NCI-H2107 (cell line): ENCODE data around the gene TLE4.

Experiments used
- DNase-seq: peaks from one replicate; lab custom pipeline; 2025; lab: John Stamatoyannopoulos, UW

TLE4 gene

GRCh38 chr9:79691496-79691895 lies 119.7 kb downstream of the TLE4 start:
- no peak for DNase-seq

- no peak for DNase-seq
These were observed 121.2 kb downstream of the TLE4 start for GRCh38 chr9:79692857-79693571.

- DNase-seq = no peak
These were observed 122.0 kb downstream of the TLE4 start for GRCh38 chr9:79693750-79694149.

GRCh38 chr9:79694208-79694607 lies 122.4 kb downstream of the TLE4 start:
- no peak for DNase-seq

- DNase-seq = no peak
These were observed 123.1 kb downstream of the TLE4 start for GRCh38 chr9:79694676-79695400.

- no peak for DNase-seq
These were observed 123.9 kb downstream of the TLE4 start for GRCh38 chr9:79695531-79696175.

- no peak for DNase-seq
These were observed 127.2 kb downstream of the TLE4 start for GRCh38 chr9:79698967-79699366.

- DNase-seq = no peak
These were observed 127.7 kb downstream of the TLE4 start for GRCh38 chr9:79699479-79699878.

- DNase-seq = no peak
These were observed 129.0 kb downstream of the TLE4 start for GRCh38 chr9:79700607-79701360.

- no peak for DNase-seq
These were observed 129.9 kb downstream of the TLE4 start for GRCh38 chr9:79701651-79702050.

GRCh38 chr9:79705704-79706103 lies 133.9 kb downstream of the TLE4 start:
- DNase-seq = no peak

- no peak for DNase-seq
These were observed 134.7 kb downstream of the TLE4 start for GRCh38 chr9:79706512-79706911.

GRCh38 chr9:79707589-79707988 lies 135.8 kb downstream of the TLE4 start:
- no peak for DNase-seq

- no peak for DNase-seq
These were observed 136.8 kb downstream of the TLE4 start for GRCh38 chr9:79708541-79708940.

- no peak for DNase-seq
These were observed 138.2 kb downstream of the TLE4 start for GRCh38 chr9:79709743-79710674.

- no peak for DNase-seq
These were observed 140.1 kb downstream of the TLE4 start for GRCh38 chr9:79711874-79712273.

GRCh38 chr9:79719021-79719420 lies 147.3 kb downstream of the TLE4 start:
- no peak for DNase-seq

- DNase-seq = no peak
These were observed 148.2 kb downstream of the TLE4 start for GRCh38 chr9:79719989-79720388.

- DNase-seq = no peak
These were observed 159.6 kb downstream of the TLE4 start for GRCh38 chr9:79731171-79731890.

- no peak for DNase-seq
These were observed 163.4 kb downstream of the TLE4 start for GRCh38 chr9:79735023-79735779.
